HEK293T (cell line): Measurements from ENCODE around the gene RABGAP1L.

Source experiments
- ARNT ChIP-seq: fragments of 450-650 bp; IDR thresholded peaks from 2 replicates; pipeline ENCODE4 v1.6.1; 2017; ENCODE audit warnings: mild to moderate bottlenecking
- BHLHE40 ChIP-seq: fragments of 450-650 bp; IDR thresholded peaks from 2 replicates; pipeline ENCODE4 v1.6.1; 2016; ENCODE audit warnings: mild to moderate bottlenecking, moderate library complexity, borderline replicate concordance
- CTBP1 ChIP-seq: fragments of 450-650 bp; IDR thresholded peaks from 2 replicates; pipeline ENCODE4 v1.6.1; 2016; ENCODE audit warnings: borderline replicate concordance
- FOXA1 ChIP-seq: fragments of 450-650 bp; IDR thresholded peaks from 2 replicates; pipeline ENCODE4 v1.6.1; 2016; ENCODE audit warnings: mild to moderate bottlenecking
- FOXK2 ChIP-seq: fragments of 450-650 bp; IDR thresholded peaks from 2 replicates; pipeline ENCODE4 v1.6.1; 2016; ENCODE audit warnings: mild to moderate bottlenecking
- L3MBTL2 ChIP-seq: fragments of 450-650 bp; conservative IDR thresholded peaks from 2 replicates; pipeline ENCODE4 v1.6.1; 2016; ENCODE audit warnings: mild to moderate bottlenecking
- NFRKB ChIP-seq: fragments of 450-650 bp; IDR thresholded peaks from 2 replicates; pipeline ENCODE4 v1.6.1; 2016; ENCODE audit warnings: mild to moderate bottlenecking, moderate library complexity
- SP1 ChIP-seq: fragments of 450-650 bp; IDR thresholded peaks from 2 replicates; pipeline ENCODE4 v1.6.1; 2017
- SUZ12 ChIP-seq: fragments of 450-650 bp; IDR thresholded peaks from 2 replicates; pipeline ENCODE4 v1.6.1; 2016; ENCODE audit warnings: mild to moderate bottlenecking
- TARDBP ChIP-seq: fragments of 450-650 bp; IDR thresholded peaks from 2 replicates; pipeline ENCODE4 v1.6.1; 2016
- ZNF384 ChIP-seq: fragments of 450-650 bp; IDR thresholded peaks from 2 replicates; pipeline ENCODE4 v1.6.1; 2016
- TF ChIP-seq, protein P1 (sequence below): fragments of 450-650 bp; IDR thresholded peaks from 2 replicates; pipeline ENCODE4 v1.6.1; 2016

DNA sequence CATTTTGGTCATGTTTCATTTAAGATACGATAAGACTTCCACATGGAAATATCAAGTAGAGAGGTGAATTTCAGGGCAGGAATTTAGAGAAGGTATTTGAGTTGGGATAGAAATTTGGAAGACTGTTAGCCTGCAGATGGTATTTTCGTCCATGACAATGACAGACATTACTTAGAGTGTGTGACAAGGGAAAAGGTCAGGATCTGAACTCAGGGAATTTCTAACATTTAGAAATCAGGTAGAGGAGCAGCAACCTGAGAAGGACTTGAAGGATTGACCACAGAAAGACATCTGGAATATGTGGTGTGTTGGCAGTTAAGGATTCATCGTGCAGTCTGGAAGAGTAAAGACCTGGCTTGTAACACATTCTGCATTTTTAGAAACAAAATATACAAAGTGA, 57.9 kb downstream of the RABGAP1L start:
- TF ChIP-seq BHLHE40, result no peak
- TF ChIP-seq SUZ12, result no peak
- no peak for TF ChIP-seq SP1
- no peak for TF ChIP-seq FOXK2
- TF ChIP-seq ARNT, result no peak
- TF ChIP-seq FOXA1, result no peak
- no peak for TF ChIP-seq NFRKB
- TF ChIP-seq, protein P1, sequence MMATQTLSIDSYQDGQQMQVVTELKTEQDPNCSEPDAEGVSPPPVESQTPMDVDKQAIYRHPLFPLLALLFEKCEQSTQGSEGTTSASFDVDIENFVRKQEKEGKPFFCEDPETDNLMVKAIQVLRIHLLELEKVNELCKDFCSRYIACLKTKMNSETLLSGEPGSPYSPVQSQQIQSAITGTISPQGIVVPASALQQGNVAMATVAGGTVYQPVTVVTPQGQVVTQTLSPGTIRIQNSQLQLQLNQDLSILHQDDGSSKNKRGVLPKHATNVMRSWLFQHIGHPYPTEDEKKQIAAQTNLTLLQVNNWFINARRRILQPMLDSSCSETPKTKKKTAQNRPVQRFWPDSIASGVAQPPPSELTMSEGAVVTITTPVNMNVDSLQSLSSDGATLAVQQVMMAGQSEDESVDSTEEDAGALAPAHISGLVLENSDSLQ, result no peak
- no peak for TF ChIP-seq L3MBTL2
- TF ChIP-seq ZNF384, result no peak
- no peak for TF ChIP-seq CTBP1
- TF ChIP-seq TARDBP, result no peak
